ENCODE results near the gene PFKFB4.

GRCh38 chr3:48507256-48508061 is 49.1 kb downstream of the PFKFB4 start:
- TF ChIP-seq POLR2A (IDR thresholded peaks at IDR 0.05) (no peak), CTCF (IDR thresholded peaks at IDR 0.05) (peak in 3 of 4 experiments; percentile 45 to 77 (median 72))
